ENCODE data around the gene PSMB11.

- TF ChIP-seq CTCF (conservative IDR thresholded peaks at IDR 0.05) (no peak), EZH2 (IDR thresholded peaks at IDR 0.05; ENCODE audit: low read depth) (no peak)
Measured at GRCh38 chr14:23091294-23092225, 49.5 kb downstream of the PSMB11 start.
